Type B pancreatic cell (in vitro differentiated cells): ENCODE data around the gene RPS14. TPM values are rescaled to one million over a fixed set of nuclear protein-coding genes. Genes with fewer than 3 reads are reported as not detected.

Source experiments
- DNase-seq: peaks from one replicate; pipeline ENCODE4 v3.0.0; 2021; ENCODE audit warnings: mixed read lengths; ENCODE audit not compliant: unreplicated experiment; ENCODE audit errors: extremely low spot score
- H3K27ac Mint-ChIP-seq: 2 replicates; pipeline ENCODE4 v1.8.0; 2021; ENCODE audit warnings: mild to moderate bottlenecking, mixed read lengths
- H3K27me3 Mint-ChIP-seq: 2 replicates; pipeline ENCODE4 v1.8.0; 2021; ENCODE audit warnings: mixed read lengths
- H3K36me3 Mint-ChIP-seq: 2 replicates; pipeline ENCODE4 v1.8.0; 2021; ENCODE audit warnings: mixed read lengths
- H3K4me1 Mint-ChIP-seq: one replicate; pipeline ENCODE4 v1.8.0; 2021; ENCODE audit warnings: mixed read lengths; ENCODE audit not compliant: unreplicated experiment
- H3K4me3 Mint-ChIP-seq: 2 replicates; pipeline ENCODE4 v1.8.0; 2021; ENCODE audit warnings: mild to moderate bottlenecking, mixed read lengths
- H3K9me3 Mint-ChIP-seq: 2 replicates; pipeline ENCODE4 v1.8.0; 2021; ENCODE audit warnings: mixed read lengths
- total RNA-seq: library from RNA; stranded (reverse); gene quantifications from 2 replicates; pipeline ENCODE4 v1.2.1, GENCODE V29; 2021; ENCODE audit warnings: low replicate concordance
- TF ChIP-seq, protein P1 (sequence below): fragments of 200-600 bp; sonication (generic); conservative IDR thresholded peaks from 2 replicates; pipeline ENCODE4 v1.5.0; 2021; ENCODE audit warnings: antibody characterized with exemption, mild to moderate bottlenecking

RPS14 gene
- total RNA-seq, 1 donor from 2014 or later, result 2,469 TPM

DNA sequence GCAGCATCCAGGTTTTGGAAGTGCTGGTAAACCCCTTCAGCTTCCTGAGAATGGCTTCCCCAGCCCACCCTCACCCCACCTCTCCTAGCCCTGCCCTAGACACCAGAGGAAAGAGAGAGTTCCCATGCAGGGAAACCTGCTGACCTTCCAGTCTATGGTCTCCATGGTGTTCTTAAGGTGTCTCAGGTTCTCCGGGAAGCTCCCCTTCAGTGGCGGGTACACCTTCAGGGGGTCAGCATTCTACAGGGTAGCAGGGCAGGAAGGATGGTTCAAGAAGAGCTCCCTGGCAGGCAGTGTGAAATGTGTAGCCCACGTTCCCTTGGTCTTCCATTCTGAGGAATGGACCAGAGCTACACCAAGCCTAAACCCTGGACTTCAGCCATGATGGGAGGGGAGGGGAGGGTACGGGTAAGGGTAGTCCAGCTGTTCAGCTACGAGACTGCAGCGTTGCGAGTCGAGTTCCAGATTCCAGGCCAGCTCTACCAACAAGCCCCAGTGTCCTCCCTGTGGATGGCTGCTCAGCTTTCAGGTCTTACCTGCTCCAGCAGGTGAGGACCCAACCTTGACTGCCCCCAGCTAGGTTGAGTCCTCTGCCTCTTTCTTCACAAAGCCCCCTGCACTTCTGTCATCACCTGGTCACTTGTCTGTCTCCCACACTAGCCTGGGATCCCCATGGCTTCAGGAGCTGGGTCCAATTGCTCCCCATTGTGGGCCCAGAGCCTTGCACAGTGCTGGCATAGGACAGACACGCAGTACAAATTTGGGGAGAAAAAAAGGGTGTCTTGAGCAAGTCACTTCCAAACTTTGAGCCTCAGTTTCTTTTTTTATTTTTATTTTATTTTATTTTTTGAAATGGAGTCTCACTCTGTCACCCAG, 44.4 kb downstream of the RPS14 start:
- Mint-ChIP-seq H3K9me3 (no peaks in the 10 kb centered on the region), H3K4me3 (no peak overlapping the region), H3K27me3 (no peaks in the 10 kb centered on the region), H3K27ac (no peak overlapping the region), H3K36me3 (peaks cover 15% of the 10 kb centered on the region), H3K4me1 (peaks cover 7% of the 10 kb centered on the region)
- no peak for DNase-seq
- TF ChIP-seq, protein P1, sequence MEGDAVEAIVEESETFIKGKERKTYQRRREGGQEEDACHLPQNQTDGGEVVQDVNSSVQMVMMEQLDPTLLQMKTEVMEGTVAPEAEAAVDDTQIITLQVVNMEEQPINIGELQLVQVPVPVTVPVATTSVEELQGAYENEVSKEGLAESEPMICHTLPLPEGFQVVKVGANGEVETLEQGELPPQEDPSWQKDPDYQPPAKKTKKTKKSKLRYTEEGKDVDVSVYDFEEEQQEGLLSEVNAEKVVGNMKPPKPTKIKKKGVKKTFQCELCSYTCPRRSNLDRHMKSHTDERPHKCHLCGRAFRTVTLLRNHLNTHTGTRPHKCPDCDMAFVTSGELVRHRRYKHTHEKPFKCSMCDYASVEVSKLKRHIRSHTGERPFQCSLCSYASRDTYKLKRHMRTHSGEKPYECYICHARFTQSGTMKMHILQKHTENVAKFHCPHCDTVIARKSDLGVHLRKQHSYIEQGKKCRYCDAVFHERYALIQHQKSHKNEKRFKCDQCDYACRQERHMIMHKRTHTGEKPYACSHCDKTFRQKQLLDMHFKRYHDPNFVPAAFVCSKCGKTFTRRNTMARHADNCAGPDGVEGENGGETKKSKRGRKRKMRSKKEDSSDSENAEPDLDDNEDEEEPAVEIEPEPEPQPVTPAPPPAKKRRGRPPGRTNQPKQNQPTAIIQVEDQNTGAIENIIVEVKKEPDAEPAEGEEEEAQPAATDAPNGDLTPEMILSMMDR, result no peak

DNA sequence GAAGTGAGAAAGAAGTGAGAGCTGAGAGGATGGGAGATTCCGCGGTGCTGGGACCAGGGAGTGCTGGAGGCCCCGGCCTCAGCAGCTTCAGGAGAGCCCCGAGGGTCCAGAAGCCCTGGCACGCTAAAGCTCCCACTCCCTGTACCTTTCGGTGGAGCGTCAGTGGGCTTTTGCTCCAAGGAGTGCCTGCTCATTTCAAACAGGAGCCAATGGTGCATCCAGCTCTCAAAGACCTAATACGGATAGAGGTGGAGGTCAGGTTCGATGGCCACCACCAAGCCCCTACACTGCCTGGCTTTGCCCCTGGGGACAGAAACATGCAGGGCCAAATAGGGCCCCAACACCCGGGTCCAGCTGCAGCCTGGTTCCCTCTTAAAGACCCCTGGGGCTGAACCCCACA, 45.0 kb downstream of the RPS14 start:
- no peak for DNase-seq
- H3K4me1 Mint-ChIP-seq, result peaks cover 4% of the 10 kb centered on the region
- no peaks in the 10 kb centered on the region for H3K27me3 Mint-ChIP-seq
- H3K9me3 Mint-ChIP-seq, result no peaks in the 10 kb centered on the region
- H3K36me3 Mint-ChIP-seq, result peaks cover 21% of the 10 kb centered on the region
- no peak overlapping the region for H3K4me3 Mint-ChIP-seq
- TF ChIP-seq, protein P1, result no peak
- H3K27ac Mint-ChIP-seq, result no peak overlapping the region

DNA sequence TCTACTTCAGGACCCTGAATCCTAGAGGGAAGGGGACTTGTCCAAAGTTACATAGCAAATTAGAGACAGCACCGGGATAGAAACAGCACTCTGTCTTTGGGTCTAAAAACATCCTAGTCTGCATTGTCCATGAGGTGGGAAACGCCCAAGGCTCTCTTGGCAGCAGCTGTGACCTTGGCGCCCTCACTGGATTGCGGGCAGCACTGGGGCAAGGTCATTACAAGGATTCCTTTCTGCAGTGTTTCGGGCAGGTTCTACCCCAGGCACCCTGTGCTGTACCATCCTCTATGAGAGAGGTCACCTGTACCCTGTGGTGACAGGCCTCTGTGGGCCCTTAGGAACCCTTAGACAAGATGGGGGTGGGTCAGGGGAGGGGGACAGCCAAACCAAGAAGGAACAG, 45.4 kb downstream of the RPS14 start:
- DNase-seq, result no peak
- peaks cover 3% of the 10 kb centered on the region for H3K4me1 Mint-ChIP-seq
- no peak overlapping the region for H3K4me3 Mint-ChIP-seq
- H3K27ac Mint-ChIP-seq, result no peak overlapping the region
- H3K27me3 Mint-ChIP-seq, result no peaks in the 10 kb centered on the region
- H3K36me3 Mint-ChIP-seq, result peaks cover 21% of the 10 kb centered on the region
- TF ChIP-seq, protein P1, result no peak
- no peaks in the 10 kb centered on the region for H3K9me3 Mint-ChIP-seq

DNA sequence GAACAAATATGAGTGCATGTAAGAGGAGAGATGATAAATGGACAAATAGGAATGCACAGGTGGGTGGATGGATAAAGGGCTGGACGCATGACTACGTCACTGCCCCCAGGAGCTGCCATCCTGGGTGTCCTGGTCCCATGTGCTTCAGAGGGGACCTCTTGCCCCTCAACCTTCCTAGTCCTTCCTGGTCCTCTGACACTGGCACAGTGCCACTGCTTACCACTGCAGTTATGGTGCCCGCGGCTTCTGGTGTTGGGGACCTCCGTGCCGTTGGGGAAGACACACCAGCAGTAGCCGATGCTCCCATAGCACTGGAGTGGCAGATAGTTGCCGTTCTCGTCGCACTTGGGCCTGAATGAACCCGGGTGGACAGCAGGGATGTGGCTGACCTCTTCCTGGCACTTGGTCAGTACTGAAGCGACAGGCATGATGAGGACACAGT, 46.6 kb downstream of the RPS14 start:
- H3K27me3 Mint-ChIP-seq, result no peaks in the 10 kb centered on the region
- no peak overlapping the region for H3K27ac Mint-ChIP-seq
- H3K4me3 Mint-ChIP-seq, result no peak overlapping the region
- peaks cover 24% of the 10 kb centered on the region for H3K36me3 Mint-ChIP-seq
- no peaks in the 10 kb centered on the region for H3K9me3 Mint-ChIP-seq
- TF ChIP-seq, protein P1, result no peak
- H3K4me1 Mint-ChIP-seq, result peaks cover 3% of the 10 kb centered on the region
- no peak for DNase-seq

DNA sequence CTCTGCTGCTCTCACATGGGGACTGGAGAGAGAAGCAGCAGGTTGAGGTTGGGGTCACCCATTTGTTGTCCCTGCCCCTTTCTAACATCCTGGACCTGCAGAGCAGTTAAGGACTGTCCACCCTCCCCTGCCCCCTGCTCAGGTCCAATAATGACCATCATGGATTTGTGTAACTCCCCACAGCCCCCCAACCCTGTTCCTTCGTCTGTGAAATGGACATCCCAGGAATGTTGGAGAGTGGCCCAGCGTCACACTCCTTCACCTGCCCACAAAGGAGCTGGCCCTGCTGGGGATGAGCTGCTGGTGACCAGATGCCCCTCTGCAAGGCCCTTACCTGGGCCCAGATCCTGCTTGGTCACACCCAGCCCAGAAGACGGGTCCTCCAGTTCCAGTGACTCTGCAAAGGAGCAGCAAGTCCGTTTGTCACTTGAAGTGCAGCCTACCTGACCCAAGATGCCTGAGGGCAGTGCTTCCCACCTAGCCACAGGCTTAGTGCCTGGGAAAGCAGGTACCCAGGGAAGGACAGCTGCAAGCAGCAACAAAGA, 47.2 kb downstream of the RPS14 start:
- H3K27me3 Mint-ChIP-seq, result no peaks in the 10 kb centered on the region
- peaks cover 24% of the 10 kb centered on the region for H3K36me3 Mint-ChIP-seq
- H3K9me3 Mint-ChIP-seq, result no peaks in the 10 kb centered on the region
- H3K4me1 Mint-ChIP-seq, result peaks cover 3% of the 10 kb centered on the region
- no peak overlapping the region for H3K4me3 Mint-ChIP-seq
- no peak for DNase-seq
- TF ChIP-seq, protein P1, result no peak
- no peak overlapping the region for H3K27ac Mint-ChIP-seq
